Measurements from ENCODE around the gene FLNC. TPM values are rescaled to one million over a fixed set of nuclear protein-coding genes. Genes with fewer than 3 reads are reported as not detected.

Gene FLNC
- total and polyA plus RNA-seq, 2 of the 13 experiments (the other 11 are each of a cell fraction or from before 2014, with no cell fraction given): 0.02 TPM; not detected in 1

DNA sequence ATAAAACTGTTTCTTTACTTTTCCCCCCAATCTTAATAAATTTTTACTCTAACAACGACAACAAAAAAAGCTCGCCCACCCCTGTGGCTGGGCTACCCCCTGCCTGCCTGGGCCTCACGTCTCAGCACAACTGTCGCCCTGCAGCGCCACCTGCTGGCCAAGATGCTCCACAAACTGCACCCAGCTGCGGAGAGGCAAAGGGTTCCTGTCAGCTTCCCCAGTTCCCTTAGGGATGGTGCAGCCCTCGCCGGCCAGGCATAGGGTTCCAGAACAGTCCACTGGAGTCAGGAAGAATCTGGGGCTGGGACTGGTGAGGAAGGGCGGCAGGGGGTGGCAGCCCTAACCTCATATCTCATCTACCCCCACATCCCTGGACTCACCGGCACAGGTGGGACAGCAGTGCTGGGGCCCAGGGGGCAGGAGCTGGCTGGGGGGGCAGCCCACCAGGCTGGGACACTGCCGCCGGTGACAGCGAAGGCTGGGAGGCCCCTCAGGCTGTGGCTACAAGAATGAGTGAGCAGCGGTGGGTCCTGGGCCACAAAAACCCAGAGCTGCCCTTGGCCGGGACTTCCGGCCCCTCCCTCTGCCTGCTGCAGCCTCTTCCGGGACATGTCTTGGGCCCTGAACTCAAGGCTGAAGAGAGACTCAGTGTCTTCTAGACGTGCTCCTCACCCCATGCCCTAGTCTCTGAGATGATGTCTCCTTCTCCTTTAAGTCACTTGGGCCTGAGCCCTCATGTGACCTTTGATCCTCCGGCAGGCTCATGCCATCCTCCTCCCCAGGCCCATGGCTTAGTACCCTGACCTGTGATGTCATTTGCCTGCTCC lies 53.6 kb downstream of the FLNC start (continued):
- TF ChIP-seq ZNF772 (CRISPR knock-in tag; IDR thresholded peaks at IDR 0.05): no peak
- no peak for TF ChIP-seq ISX (CRISPR knock-in tag; conservative IDR thresholded peaks at IDR 0.05)
- TF ChIP-seq, protein P1, sequence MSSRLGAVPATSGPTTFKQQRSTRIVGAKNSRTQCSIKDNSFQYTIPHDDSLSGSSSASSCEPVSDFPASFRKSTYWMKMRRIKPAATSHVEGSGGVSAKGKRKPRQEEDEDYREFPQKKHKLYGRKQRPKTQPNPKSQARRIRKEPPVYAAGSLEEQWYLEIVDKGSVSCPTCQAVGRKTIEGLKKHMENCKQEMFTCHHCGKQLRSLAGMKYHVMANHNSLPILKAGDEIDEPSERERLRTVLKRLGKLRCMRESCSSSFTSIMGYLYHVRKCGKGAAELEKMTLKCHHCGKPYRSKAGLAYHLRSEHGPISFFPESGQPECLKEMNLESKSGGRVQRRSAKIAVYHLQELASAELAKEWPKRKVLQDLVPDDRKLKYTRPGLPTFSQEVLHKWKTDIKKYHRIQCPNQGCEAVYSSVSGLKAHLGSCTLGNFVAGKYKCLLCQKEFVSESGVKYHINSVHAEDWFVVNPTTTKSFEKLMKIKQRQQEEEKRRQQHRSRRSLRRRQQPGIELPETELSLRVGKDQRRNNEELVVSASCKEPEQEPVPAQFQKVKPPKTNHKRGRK (CRISPR knock-in tag; IDR thresholded peaks at IDR 0.05): no peak
- TF ChIP-seq STAG1 (CRISPR knock-in tag; IDR thresholded peaks at IDR 0.05): peak; percentile 76
- TF ChIP-seq ZNF230 (CRISPR knock-in tag; IDR thresholded peaks at IDR 0.05): no peak
- TF ChIP-seq, protein P2, sequence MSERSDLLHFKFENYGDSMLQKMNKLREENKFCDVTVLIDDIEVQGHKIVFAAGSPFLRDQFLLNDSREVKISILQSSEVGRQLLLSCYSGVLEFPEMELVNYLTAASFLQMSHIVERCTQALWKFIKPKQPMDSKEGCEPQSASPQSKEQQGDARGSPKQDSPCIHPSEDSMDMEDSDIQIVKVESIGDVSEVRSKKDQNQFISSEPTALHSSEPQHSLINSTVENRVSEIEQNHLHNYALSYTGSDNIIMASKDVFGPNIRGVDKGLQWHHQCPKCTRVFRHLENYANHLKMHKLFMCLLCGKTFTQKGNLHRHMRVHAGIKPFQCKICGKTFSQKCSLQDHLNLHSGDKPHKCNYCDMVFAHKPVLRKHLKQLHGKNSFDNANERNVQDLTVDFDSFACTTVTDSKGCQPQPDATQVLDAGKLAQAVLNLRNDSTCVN (CRISPR knock-in tag; IDR thresholded peaks at IDR 0.05; ENCODE audit: borderline replicate concordance): no peak
- TF ChIP-seq, protein P3, sequence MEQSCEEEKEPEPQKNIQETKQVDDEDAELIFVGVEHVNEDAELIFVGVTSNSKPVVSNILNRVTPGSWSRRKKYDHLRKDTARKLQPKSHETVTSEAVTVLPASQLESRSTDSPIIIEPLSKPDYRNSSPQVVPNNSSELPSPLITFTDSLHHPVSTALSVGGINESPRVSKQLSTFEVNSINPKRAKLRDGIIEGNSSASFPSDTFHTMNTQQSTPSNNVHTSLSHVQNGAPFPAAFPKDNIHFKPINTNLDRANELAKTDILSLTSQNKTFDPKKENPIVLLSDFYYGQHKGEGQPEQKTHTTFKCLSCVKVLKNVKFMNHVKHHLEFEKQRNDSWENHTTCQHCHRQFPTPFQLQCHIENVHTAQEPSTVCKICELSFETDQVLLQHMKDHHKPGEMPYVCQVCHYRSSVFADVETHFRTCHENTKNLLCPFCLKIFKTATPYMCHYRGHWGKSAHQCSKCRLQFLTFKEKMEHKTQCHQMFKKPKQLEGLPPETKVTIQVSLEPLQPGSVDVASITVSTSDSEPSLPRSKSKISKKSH (CRISPR knock-in tag; IDR thresholded peaks at IDR 0.05; ENCODE audit: borderline replicate concordance): no peak; the same call in 1 of the 2 replicates
- no peak for TF ChIP-seq ZNF552 (CRISPR knock-in tag; IDR thresholded peaks at IDR 0.05; ENCODE audit: borderline replicate concordance)
- TF ChIP-seq, protein P4, sequence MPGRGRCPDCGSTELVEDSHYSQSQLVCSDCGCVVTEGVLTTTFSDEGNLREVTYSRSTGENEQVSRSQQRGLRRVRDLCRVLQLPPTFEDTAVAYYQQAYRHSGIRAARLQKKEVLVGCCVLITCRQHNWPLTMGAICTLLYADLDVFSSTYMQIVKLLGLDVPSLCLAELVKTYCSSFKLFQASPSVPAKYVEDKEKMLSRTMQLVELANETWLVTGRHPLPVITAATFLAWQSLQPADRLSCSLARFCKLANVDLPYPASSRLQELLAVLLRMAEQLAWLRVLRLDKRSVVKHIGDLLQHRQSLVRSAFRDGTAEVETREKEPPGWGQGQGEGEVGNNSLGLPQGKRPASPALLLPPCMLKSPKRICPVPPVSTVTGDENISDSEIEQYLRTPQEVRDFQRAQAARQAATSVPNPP (CRISPR knock-in tag; IDR thresholded peaks at IDR 0.05): no peak
- TF ChIP-seq ZNF136 (CRISPR knock-in tag; IDR thresholded peaks at IDR 0.05; ENCODE audit: low read depth): no peak
- TF ChIP-seq, protein P5, sequence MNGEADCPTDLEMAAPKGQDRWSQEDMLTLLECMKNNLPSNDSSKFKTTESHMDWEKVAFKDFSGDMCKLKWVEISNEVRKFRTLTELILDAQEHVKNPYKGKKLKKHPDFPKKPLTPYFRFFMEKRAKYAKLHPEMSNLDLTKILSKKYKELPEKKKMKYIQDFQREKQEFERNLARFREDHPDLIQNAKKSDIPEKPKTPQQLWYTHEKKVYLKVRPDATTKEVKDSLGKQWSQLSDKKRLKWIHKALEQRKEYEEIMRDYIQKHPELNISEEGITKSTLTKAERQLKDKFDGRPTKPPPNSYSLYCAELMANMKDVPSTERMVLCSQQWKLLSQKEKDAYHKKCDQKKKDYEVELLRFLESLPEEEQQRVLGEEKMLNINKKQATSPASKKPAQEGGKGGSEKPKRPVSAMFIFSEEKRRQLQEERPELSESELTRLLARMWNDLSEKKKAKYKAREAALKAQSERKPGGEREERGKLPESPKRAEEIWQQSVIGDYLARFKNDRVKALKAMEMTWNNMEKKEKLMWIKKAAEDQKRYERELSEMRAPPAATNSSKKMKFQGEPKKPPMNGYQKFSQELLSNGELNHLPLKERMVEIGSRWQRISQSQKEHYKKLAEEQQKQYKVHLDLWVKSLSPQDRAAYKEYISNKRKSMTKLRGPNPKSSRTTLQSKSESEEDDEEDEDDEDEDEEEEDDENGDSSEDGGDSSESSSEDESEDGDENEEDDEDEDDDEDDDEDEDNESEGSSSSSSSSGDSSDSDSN (CRISPR knock-in tag; IDR thresholded peaks at IDR 0.05): 0 out of 2 replicates have a peak, but pooled peaks have one; percentile 23
- peak; percentile 56; the same call in 1 of the 2 replicates for TF ChIP-seq ZNF256 (CRISPR knock-in tag; conservative IDR thresholded peaks at IDR 0.05)
- TF ChIP-seq YY1 (IDR thresholded peaks at IDR 0.05; ENCODE audit: insufficient read depth, insufficient replicate concordance, low read depth, low read length): no peak
- 0 out of 2 replicates have a peak, but pooled peaks have one; percentile 26 for TF ChIP-seq PITX1 (CRISPR knock-in tag; IDR thresholded peaks at IDR 0.05)
- peak; percentile 15; the same call in 1 of the 2 replicates for TF ChIP-seq ZNF788 (CRISPR knock-in tag; IDR thresholded peaks at IDR 0.05; ENCODE audit: borderline replicate concordance)
- TF ChIP-seq ZNF777 (CRISPR knock-in tag; IDR thresholded peaks at IDR 0.05): peak; percentile 53; the same call in 1 of the 2 replicates
- no peak for TF ChIP-seq SIN3B (IDR thresholded peaks at IDR 0.05; ENCODE audit: low read length)
- no peak for TF ChIP-seq ZNF224 (CRISPR knock-in tag; IDR thresholded peaks at IDR 0.05)
- peak; percentile 24; the same call in 1 of the 2 replicates for TF ChIP-seq SP2 (CRISPR knock-in tag; IDR thresholded peaks at IDR 0.05)
- TF ChIP-seq HOXD1 (CRISPR knock-in tag; IDR thresholded peaks at IDR 0.05): no peak
